ENCODE measurements around the gene GLRX5. TPM values are rescaled to one million over a fixed set of nuclear protein-coding genes. Genes with fewer than 3 reads are reported as not detected.

Gene GLRX5
- total and polyA plus RNA-seq, 7 donors: 30.5 to 97.1 (median 55.1) TPM

- 17 to 37% methylated on average over 11 of the region's 11 CpGs for WGBS, 2 donors
- TF ChIP-seq EP300 (IDR thresholded peaks at IDR 0.05): no peak
- TF ChIP-seq CTCF (IDR thresholded peaks at IDR 0.05): no peak
- no peak for TF ChIP-seq POLR2A (IDR thresholded peaks at IDR 0.05)
- no peak for TF ChIP-seq POLR2AphosphoS5 (IDR thresholded peaks at IDR 0.05)
- no peak overlapping the region for H3K27ac ChIP-seq
- no peaks in the 10 kb centered on the region for H3K9me3 ChIP-seq
- intact Hi-C loops (cut with DNase I): loop anchor here (10.0 kb wide), 1 partner anchor 209 kb away; the partner anchor contains the start of gene CLMN
- no peaks in the 10 kb centered on the region for H3K27me3 ChIP-seq
- H3K4me1 ChIP-seq: peaks cover 0 to 28% (median 18%) of the 10 kb centered on the region in 4 donors
- DNase-seq: no peak
- H3K36me3 ChIP-seq: no peaks in the 10 kb centered on the region
- H3K4me3 ChIP-seq: no peak overlapping the region
Measured at GRCh38 chr14:95523815-95524448, 10.9 kb upstream of the GLRX5 start.

- TF ChIP-seq POLR2AphosphoS5 (IDR thresholded peaks at IDR 0.05): no peak
- 87% methylated on average over 6 of the region's 6 CpGs for WGBS, 2 donors
- H3K27me3 ChIP-seq: no peaks in the 10 kb centered on the region
- intact Hi-C loops (cut with DNase I): loop anchor here (10.0 kb wide), 1 partner anchor 210 kb away; the partner anchor contains the start of gene CLMN
- peaks cover 0 to 5% (median 0%) of the 10 kb centered on the region in 4 donors for H3K36me3 ChIP-seq
- H3K4me3 ChIP-seq: no peak overlapping the region
- DNase-seq: no peak
- H3K9me3 ChIP-seq: no peaks in the 10 kb centered on the region
- H3K4me1 ChIP-seq: peaks cover 0 to 26% (median 13%) of the 10 kb centered on the region in 4 donors
- H3K27ac ChIP-seq: no peak overlapping the region
Measured at GRCh38 chr14:95524706-95525512, 9.9 kb upstream of the GLRX5 start.

GRCh38 chr14:95525999-95526398 is 8.9 kb upstream of the GLRX5 start:
- WGBS, 2 donors: 86 to 89% methylated on average over 5 of the region's 5 CpGs
- H3K9me3 ChIP-seq: no peaks in the 10 kb centered on the region

GRCh38 chr14:95526483-95527386 is 8.1 kb upstream of the GLRX5 start:
- TF ChIP-seq POLR2A (IDR thresholded peaks at IDR 0.05): no peak
- TF ChIP-seq CTCF (IDR thresholded peaks at IDR 0.05): no peak
- no peak for TF ChIP-seq EP300 (IDR thresholded peaks at IDR 0.05)
- no peak for TF ChIP-seq POLR2AphosphoS5 (IDR thresholded peaks at IDR 0.05)
- Histone ChIP-seq H3K4me1 (peaks cover 0 to 35% (median 16%) of the 10 kb centered on the region in 4 donors), H3K4me3 (no peak overlapping the region), H3K9me3 (no peaks in the 10 kb centered on the region), H3K27me3 (no peaks in the 10 kb centered on the region), H3K27ac (peak overlapping the region; percentile 48 to 69 (median 57)), H3K36me3 (peaks cover 0 to 16% (median 0%) of the 10 kb centered on the region in 4 donors)
- DNase-seq: no peak
- intact Hi-C loops (cut with DNase I): loop anchor here (1.0 to 10.0 kb wide), 2 partner anchors 84 to 212 kb away; partner anchors contain the start of gene CLMN
- 57 to 64% methylated on average over 9 of the region's 9 CpGs for WGBS, 2 donors

More at GRCh38 chr14:95525999-95526398, 8.9 kb upstream of the GLRX5 start:
- H3K27ac ChIP-seq: peak overlapping the region in 1 of 4 donors; percentile 69
- peaks cover 0 to 16% (median 0%) of the 10 kb centered on the region in 4 donors for H3K36me3 ChIP-seq
- TF ChIP-seq CTCF (IDR thresholded peaks at IDR 0.05) (no peak), EP300 (IDR thresholded peaks at IDR 0.05) (no peak), POLR2AphosphoS5 (IDR thresholded peaks at IDR 0.05) (no peak), POLR2A (IDR thresholded peaks at IDR 0.05) (no peak)
- DNase-seq: no peak
- H3K4me1 ChIP-seq: peaks cover 0 to 29% (median 12%) of the 10 kb centered on the region in 4 donors
- no peak overlapping the region for H3K4me3 ChIP-seq
- intact Hi-C loops (cut with DNase I): loop anchor here (10.0 kb wide), 1 partner anchor 211 kb away; the partner anchor contains the start of gene CLMN
- no peaks in the 10 kb centered on the region for H3K27me3 ChIP-seq
